ENCODE results near the gene GAREM1.
"Not testable (repeated sequence)": the region's sequence is repeated elsewhere in the genome, so short reads cannot be mapped to it uniquely, and the experiment has no call there.

Gene GAREM1

DNA sequence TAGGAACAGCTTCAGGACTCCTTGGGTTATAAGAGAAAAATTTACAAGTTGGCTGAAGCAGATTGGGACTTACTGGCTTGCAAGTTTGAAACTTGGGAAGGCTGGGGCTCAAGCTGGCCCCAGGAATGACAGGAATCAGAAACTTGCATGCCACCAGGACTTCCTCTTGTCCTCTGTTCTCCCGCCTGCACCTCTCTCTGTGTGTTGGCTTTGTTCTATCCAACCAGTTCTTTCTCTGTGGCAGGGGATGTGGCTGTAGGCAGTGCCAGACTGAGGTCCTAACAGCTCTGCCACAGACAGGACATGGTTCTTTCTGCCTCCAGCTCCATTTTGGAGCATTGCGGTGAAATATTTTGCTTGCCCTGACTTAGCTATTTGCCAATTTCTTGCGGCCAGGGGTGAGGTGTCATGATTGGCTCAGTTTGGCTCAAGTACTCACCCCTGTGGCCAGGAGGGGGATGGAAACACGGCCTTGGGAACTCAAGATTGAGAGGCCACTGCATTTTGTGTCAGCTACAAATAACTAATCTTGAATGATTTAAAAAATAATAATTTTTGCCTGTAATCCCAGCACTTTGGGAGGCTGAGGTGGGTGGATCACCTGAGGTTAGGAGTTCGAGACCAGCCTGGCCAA lies 231.9 kb downstream of the GAREM1 start:
- Histone ChIP-seq H3K36me3 (ENCODE audit: control insufficient read depth, insufficient read depth, low read length) (no peaks in the 10 kb centered on the region), H3K4me3 (ENCODE audit: low read depth, low read length) (no peak overlapping the region), H3K4me1 (ENCODE audit: control insufficient read depth, insufficient read depth, low read length) (peaks cover 13% of the 10 kb centered on the region), H3K9me3 (ENCODE audit: control insufficient read depth, insufficient read depth, low read length) (peaks cover 5% of the 10 kb centered on the region), H3K27me3 (ENCODE audit: control insufficient read depth, insufficient read depth, low read length) (no peaks in the 10 kb centered on the region), H3K9ac (ENCODE audit: low read depth, low read length) (no peak overlapping the region)

DNA sequence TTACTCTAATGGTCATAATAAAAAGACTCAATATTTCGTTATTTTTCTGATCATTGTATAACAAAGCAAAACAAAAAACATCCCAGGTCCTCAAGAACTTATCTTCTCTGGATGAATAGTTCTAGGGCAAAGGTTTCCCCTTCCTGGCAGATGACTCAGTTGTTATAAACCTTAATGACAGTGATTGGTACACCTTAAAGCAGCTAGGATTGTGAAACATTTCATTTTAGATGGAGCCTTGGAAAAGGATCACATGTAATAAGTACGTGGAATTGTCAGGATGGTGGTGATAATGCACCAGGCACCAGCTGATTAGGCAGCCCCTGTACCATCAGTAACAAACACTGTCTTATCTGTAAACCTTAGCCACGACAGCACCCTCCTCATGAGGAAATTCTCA lies 233.6 kb downstream of the GAREM1 start:
- Histone ChIP-seq H3K4me1 (ENCODE audit: control insufficient read depth, insufficient read depth, low read length) (peaks cover 13% of the 10 kb centered on the region), H3K4me3 (ENCODE audit: low read depth, low read length) (no peak overlapping the region), H3K9me3 (ENCODE audit: control insufficient read depth, insufficient read depth, low read length) (peaks cover 5% of the 10 kb centered on the region), H3K9ac (ENCODE audit: low read depth, low read length) (no peak overlapping the region), H3K36me3 (ENCODE audit: control insufficient read depth, insufficient read depth, low read length) (no peaks in the 10 kb centered on the region), H3K27me3 (ENCODE audit: control insufficient read depth, insufficient read depth, low read length) (no peaks in the 10 kb centered on the region)

DNA sequence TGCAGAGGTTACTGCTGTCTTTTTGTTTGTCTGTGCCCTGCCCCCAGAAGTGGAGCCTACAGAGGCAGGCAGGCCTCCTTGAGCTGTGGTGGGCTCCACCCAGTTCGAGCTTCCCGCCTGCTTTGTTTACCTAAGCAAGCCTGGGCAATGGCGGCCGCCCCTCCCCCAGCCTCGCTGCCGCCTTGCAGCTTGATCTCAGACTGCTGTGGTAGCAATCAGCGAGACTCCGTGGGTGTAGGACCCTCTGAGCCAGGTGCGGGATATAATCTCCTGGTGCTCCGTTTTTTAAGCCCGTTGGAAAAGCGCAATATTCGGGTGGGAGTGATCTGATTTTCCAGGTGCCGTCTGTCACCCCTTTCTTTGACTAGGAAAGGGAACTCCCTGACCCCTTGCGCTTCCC lies 237.3 kb downstream of the GAREM1 start:
- not testable (repeated sequence) for H3K4me3 ChIP-seq (ENCODE audit: low read depth, low read length); H3K27me3 ChIP-seq (ENCODE audit: control insufficient read depth, insufficient read depth, low read length); H3K9me3 ChIP-seq (ENCODE audit: control insufficient read depth, insufficient read depth, low read length); H3K4me1 ChIP-seq (ENCODE audit: control insufficient read depth, insufficient read depth, low read length); H3K36me3 ChIP-seq (ENCODE audit: control insufficient read depth, insufficient read depth, low read length); H3K9ac ChIP-seq (ENCODE audit: low read depth, low read length)

DNA sequence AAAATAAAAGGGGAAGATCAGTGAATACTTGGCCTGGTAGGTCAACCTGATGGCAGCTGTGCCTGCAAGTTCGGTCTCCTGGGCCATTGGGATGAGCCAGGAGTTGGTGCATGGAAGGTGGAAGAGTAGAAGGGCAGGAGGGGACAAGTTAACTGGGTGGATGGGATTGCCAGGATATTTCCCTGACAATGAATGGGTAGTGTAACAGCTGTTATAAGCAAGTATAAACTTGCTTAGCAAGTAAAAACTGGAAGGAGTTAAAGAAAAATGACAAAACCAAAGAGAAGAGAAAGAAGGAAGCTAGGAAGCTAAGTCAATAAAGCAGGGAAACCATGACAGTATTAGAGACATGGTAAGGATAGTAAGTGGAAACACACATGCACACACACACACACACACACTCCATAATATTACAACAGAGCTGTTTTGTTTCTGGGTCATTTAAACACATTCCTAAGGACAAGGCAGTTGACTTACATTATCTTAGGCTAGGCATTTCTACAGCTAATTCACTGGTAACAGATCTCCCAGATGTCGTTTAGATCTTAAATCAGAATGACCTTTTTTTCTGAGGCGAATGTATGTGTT lies 251.2 kb downstream of the GAREM1 start:
- no peaks in the 10 kb centered on the region for H3K27me3 ChIP-seq (ENCODE audit: control insufficient read depth, insufficient read depth, low read length)
- peaks cover 2% of the 10 kb centered on the region for H3K4me1 ChIP-seq (ENCODE audit: control insufficient read depth, insufficient read depth, low read length)
- H3K36me3 ChIP-seq (ENCODE audit: control insufficient read depth, insufficient read depth, low read length), result no peaks in the 10 kb centered on the region
- H3K9ac ChIP-seq (ENCODE audit: low read depth, low read length), result no peak overlapping the region
- H3K4me3 ChIP-seq (ENCODE audit: low read depth, low read length), result no peak overlapping the region
- no peaks in the 10 kb centered on the region for H3K9me3 ChIP-seq (ENCODE audit: control insufficient read depth, insufficient read depth, low read length)

DNA sequence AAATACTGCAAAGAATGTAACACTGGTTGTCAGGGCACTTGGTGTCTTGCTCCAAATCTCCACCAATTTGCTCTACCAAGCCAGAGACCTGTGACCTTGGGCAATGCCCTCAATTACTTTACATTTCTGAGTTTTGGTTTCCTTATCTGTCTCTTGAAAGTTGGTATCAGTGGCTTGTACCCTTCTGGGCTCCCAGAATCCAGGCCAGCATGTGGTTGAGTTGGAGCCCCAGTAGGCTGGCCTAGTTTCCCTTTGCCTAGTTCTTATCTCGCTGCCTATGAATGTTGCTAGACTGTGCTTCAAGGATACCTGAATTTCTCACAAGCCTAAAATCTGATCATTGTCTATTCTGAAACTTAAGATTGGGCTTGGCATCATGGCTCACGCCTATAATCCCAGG lies 254.3 kb downstream of the GAREM1 start:
- Histone ChIP-seq H3K36me3 (ENCODE audit: control insufficient read depth, insufficient read depth, low read length) (no peaks in the 10 kb centered on the region), H3K27me3 (ENCODE audit: control insufficient read depth, insufficient read depth, low read length) (no peaks in the 10 kb centered on the region), H3K4me1 (ENCODE audit: control insufficient read depth, insufficient read depth, low read length) (peaks cover 2% of the 10 kb centered on the region), H3K4me3 (ENCODE audit: low read depth, low read length) (no peak overlapping the region), H3K9ac (ENCODE audit: low read depth, low read length) (no peak overlapping the region), H3K9me3 (ENCODE audit: control insufficient read depth, insufficient read depth, low read length) (no peaks in the 10 kb centered on the region)

DNA sequence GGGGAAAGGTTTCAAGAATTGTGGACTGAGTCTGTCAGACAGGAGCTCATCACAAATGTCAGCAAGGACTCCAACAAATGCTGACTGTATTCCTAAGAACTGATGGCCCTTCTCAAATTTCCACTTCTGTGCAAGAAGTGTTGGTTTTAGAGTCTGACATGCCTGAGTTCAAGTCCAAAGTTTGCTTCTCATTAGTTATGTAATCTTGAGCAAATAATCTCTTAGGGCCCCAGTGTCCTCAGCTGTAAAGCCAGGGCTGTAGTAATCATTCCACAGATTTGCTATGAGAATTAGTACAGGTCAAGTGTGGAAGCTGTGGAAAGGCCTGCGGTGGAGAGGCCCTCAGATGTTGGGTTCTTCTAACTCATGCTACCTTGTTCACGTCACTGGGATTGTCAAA lies 257.0 kb downstream of the GAREM1 start:
- Histone ChIP-seq H3K4me1 (ENCODE audit: control insufficient read depth, insufficient read depth, low read length) (no peaks in the 10 kb centered on the region), H3K36me3 (ENCODE audit: control insufficient read depth, insufficient read depth, low read length) (no peaks in the 10 kb centered on the region), H3K4me3 (ENCODE audit: low read depth, low read length) (no peak overlapping the region), H3K9me3 (ENCODE audit: control insufficient read depth, insufficient read depth, low read length) (no peaks in the 10 kb centered on the region), H3K27me3 (ENCODE audit: control insufficient read depth, insufficient read depth, low read length) (no peaks in the 10 kb centered on the region), H3K9ac (ENCODE audit: low read depth, low read length) (no peak overlapping the region)
